ENCODE data around the gene SAXO2.
"Not testable (repeated sequence)": the region's sequence is repeated elsewhere in the genome, so short reads cannot be mapped to it uniquely, and the experiment has no call there.

GRCh38 chr15:82237944-82238534 is 24.6 kb upstream of the SAXO2 start:
- TF ChIP-seq CTCF (conservative IDR thresholded peaks at IDR 0.05; ENCODE audit: low read depth, low read length); POLR2A (IDR thresholded peaks at IDR 0.05; ENCODE audit: low read depth, low read length): not testable (repeated sequence)

Measured in IMR-90 (cell line).